Fibroblast of skin of scalp (primary cell): Measurements from ENCODE around the gene NEURL1.
"Not testable (repeated sequence)": the region's sequence is repeated elsewhere in the genome, so short reads cannot be mapped to it uniquely, and the experiment has no call there.

Experiments used
- DNase-seq: peaks from one replicate; pipeline ENCODE4 v3.0.0-alpha.2; 2013

The NEURL1 gene

GRCh38 chr10:103517234-103518085, 24.0 kb downstream of the NEURL1 start:
- no peak for DNase-seq

- DNase-seq = no peak
These were observed 26.3 kb downstream of the NEURL1 start for GRCh38 chr10:103519798-103520197.

GRCh38 chr10:103522006-103522405, 28.5 kb downstream of the NEURL1 start:
- not testable (repeated sequence) for DNase-seq

GRCh38 chr10:103523683-103524082, 30.2 kb downstream of the NEURL1 start:
- DNase-seq = no peak

- no peak for DNase-seq
These were observed 32.4 kb downstream of the NEURL1 start for GRCh38 chr10:103525901-103526300.

- DNase-seq = peak; percentile 18
These were observed 34.0 kb downstream of the NEURL1 start for GRCh38 chr10:103527476-103527875.

- DNase-seq = no peak
These were observed 35.0 kb downstream of the NEURL1 start for GRCh38 chr10:103528549-103528948.

GRCh38 chr10:103529539-103529938, 36.0 kb downstream of the NEURL1 start:
- DNase-seq = no peak

- no peak for DNase-seq
These were observed 40.3 kb downstream of the NEURL1 start for GRCh38 chr10:103533827-103534226.

GRCh38 chr10:103534621-103535498, 41.4 kb downstream of the NEURL1 start:
- no peak for DNase-seq

- no peak for DNase-seq
These were observed 42.1 kb downstream of the NEURL1 start for GRCh38 chr10:103535595-103535994.

GRCh38 chr10:103539751-103540150, 46.2 kb downstream of the NEURL1 start:
- no peak for DNase-seq

GRCh38 chr10:103540722-103541121, 47.2 kb downstream of the NEURL1 start:
- DNase-seq = no peak

- no peak for DNase-seq
These were observed 48.1 kb downstream of the NEURL1 start for GRCh38 chr10:103541616-103542015.

- peak; percentile 59 for DNase-seq
These were observed 49.5 kb downstream of the NEURL1 start for GRCh38 chr10:103542764-103543616.

- no peak for DNase-seq
These were observed 50.4 kb downstream of the NEURL1 start for GRCh38 chr10:103543617-103544525.

- no peak for DNase-seq
These were observed 51.3 kb downstream of the NEURL1 start for GRCh38 chr10:103544657-103545310.

- no peak for DNase-seq
These were observed 51.9 kb downstream of the NEURL1 start for GRCh38 chr10:103545366-103545765.

GRCh38 chr10:103545771-103546281, 52.3 kb downstream of the NEURL1 start:
- DNase-seq = no peak

- DNase-seq = no peak
These were observed 52.9 kb downstream of the NEURL1 start for GRCh38 chr10:103546401-103546800.
